Testis (tissue), 2 donors: Measurements from ENCODE around the gene TMC3.

ENCODE experiments used
- CTCF ChIP-seq, 3 experiments: fragments of 450-650 bp in 2 of 3; fragments of 200-600 bp in 1 of 3; sonication (generic) in 1 of 3; IDR thresholded peaks; one replicate each; pipeline ENCODE4 v1.5.1; 2016 to 2019; ENCODE audit warnings: antibody characterized with exemption in 3 of 3, mild to moderate bottlenecking in 2 of 3, moderate library complexity in 1 of 3
- POLR2A ChIP-seq: fragments of 450-650 bp; IDR thresholded peaks from one replicate; pipeline ENCODE4 v1.6.1; 2017; ENCODE audit warnings: antibody characterized with exemption, mild to moderate bottlenecking, moderate library complexity

GRCh38 chr15:81301815-81302399, 72.1 kb downstream of the TMC3 start:
- no peak for TF ChIP-seq POLR2A
- TF ChIP-seq CTCF (IDR thresholded peaks at IDR 0.05): no peak
